Lung (tissue), 12 donors: Measurements from ENCODE around the gene AKAP11. TPM values are rescaled to one million over a fixed set of nuclear protein-coding genes. Genes with fewer than 3 reads are reported as not detected.

Experiments
- ATAC-seq: fragments of 200-7000 bp; cut with Tn5 transposase; one replicate; pipeline ENCODE4 v1.9.1; 2020; ENCODE audit warnings: moderate number of reproducible peaks; ENCODE audit not compliant: insufficient read depth, low FRiP score
- DNase-seq, 3 donors: peaks; one replicate each; pipeline ENCODE4 v3.0.0-alpha.2; 2013 to 2017
- H3K27ac ChIP-seq, 2 donors: one replicate each; pipeline ENCODE4 v1.5.1; 2013; ENCODE audit warnings: mild to moderate bottlenecking in 2 of 2, moderate library complexity in 2 of 2, control low read depth in 1 of 2, inconsistent platforms in 1 of 2, low read depth in 1 of 2, low read length in 1 of 2
- H3K27me3 ChIP-seq, 3 donors: one replicate each; pipeline ENCODE4 v1.5.1; 2013; ENCODE audit warnings: low read length in 2 of 3; ENCODE audit not compliant: control insufficient read depth in 3 of 3, insufficient read depth in 3 of 3
- H3K36me3 ChIP-seq, 4 donors: one replicate each; pipeline ENCODE4 v1.5.1; 2013; ENCODE audit warnings: low read length in 4 of 4, mild to moderate bottlenecking in 1 of 4, moderate library complexity in 1 of 4; ENCODE audit not compliant: control insufficient read depth in 4 of 4, insufficient read depth in 4 of 4
- H3K4me1 ChIP-seq, 5 donors: one replicate each; pipeline ENCODE4 v1.5.1; 2013; ENCODE audit warnings: low read length in 5 of 5, mild to moderate bottlenecking in 2 of 5, moderate library complexity in 1 of 5; ENCODE audit not compliant: control insufficient read depth in 5 of 5, insufficient read depth in 5 of 5
- H3K4me3 ChIP-seq: one replicate; pipeline ENCODE4 v1.5.1; 2013; ENCODE audit warnings: mild to moderate bottlenecking, control low read depth, moderate library complexity
- H3K9ac ChIP-seq, 2 donors: one replicate each; pipeline ENCODE4 v1.5.1; 2013; ENCODE audit warnings: low read length in 2 of 2, control low read depth in 1 of 2; ENCODE audit not compliant: insufficient read depth in 1 of 2
- H3K9me3 ChIP-seq, 4 donors: one replicate each; pipeline ENCODE4 v1.5.1; 2013; ENCODE audit warnings: low read length in 3 of 4, mild to moderate bottlenecking in 1 of 4, moderate library complexity in 1 of 4; ENCODE audit not compliant: control insufficient read depth in 4 of 4, insufficient read depth in 3 of 4
- CTCF ChIP-seq: IDR thresholded peaks from 2 replicates; pipeline ENCODE4 v1.5.1; 2012; ENCODE audit warnings: mild to moderate bottlenecking; ENCODE audit errors: control extremely low read depth, extremely low read depth
- WGBS, 2 donors: extraction: QIAGEN DNeasy Blood & Tissue Kit; methylation state at CpG; one replicate each; pipeline ENCODE4 v1.1.7; 2013; 5-methylcytosine and 5-hydroxymethylcytosine counted together
- polyA plus RNA-seq, 2 donors: library from polyadenylated mRNA; stranded (reverse); fragments of 200-250 nt; gene quantifications; one replicate each; pipeline ENCODE4 v1.2.1, GENCODE V29; 2013
- total RNA-seq, 2 donors: library from RNA; depleted of rRNA in 1 of 2; stranded (reverse); fragments of >200 nt in 1 of 2; gene quantifications; one replicate each; pipeline ENCODE4 v1.2.1, GENCODE V29; 2014 to 2021
- donor health status: control.
- donor health status: control.
- donor health status: Bipolar disorder and iron deficiency.
- donor health status: healthy.
- donor health status: DM: yes; HTN: yes; CAD: no.

The AKAP11 gene
- total and polyA plus RNA-seq, 4 donors = 6.8 to 60.1 (median 16.0) TPM

DNA sequence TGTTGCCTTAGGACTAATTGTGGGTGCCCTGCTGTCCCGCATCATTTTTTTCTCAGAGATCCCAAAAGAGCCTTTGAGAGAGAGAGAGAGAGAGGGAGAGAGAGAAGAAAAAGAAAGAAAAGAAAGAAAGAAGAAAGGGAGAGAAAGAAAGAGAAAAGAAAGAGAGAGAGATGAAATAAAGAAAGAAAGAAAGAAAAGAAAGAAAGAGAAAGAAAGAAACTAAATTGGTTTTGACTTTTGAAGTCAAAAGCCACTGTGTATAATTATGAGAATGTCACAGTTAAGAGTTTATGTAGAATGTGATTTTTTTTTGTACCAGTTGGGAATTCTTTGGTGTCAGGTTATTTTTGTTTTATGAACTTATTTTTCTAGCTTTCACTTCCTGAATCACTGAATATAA is 43.4 kb upstream of the AKAP11 start:
- Histone ChIP-seq H3K9ac (no peak overlapping the region), H3K9me3 (no peaks in the 10 kb centered on the region), H3K36me3 (peaks cover 0 to 8% (median 4%) of the 10 kb centered on the region in 4 donors), H3K4me1 (peaks cover 0 to 20% (median 4%) of the 10 kb centered on the region in 5 donors), H3K27ac (no peak overlapping the region), H3K27me3 (no peaks in the 10 kb centered on the region), H3K4me3 (no peak overlapping the region)
- WGBS, 2 donors = 93 to 94% methylated on average over 1 of the region's 1 CpG
- TF ChIP-seq CTCF = no peak
- DNase-seq (no peak), ATAC-seq (no peak)

DNA sequence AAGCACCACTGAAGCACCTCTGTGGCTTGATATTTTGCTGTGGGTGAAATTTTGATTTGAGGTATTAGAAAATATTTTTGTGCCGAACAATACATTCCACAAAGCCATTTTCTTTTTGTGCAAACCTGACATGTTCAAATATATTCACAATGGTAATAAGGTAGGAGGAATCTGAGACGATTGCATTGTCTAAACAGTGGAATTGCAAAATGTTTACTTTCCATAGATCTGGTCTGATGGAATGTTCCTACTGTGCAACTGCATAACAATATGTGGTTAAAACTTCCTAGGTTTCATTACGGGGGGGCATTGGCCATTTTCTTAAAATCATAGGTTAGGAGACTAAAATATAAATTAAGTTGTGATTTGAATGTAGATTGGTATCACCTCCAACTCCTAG is 42.7 kb upstream of the AKAP11 start:
- TF ChIP-seq CTCF = no peak
- ATAC-seq (no peak), DNase-seq (no peak)
- WGBS, 2 donors = 59 to 77% methylated on average over 3 of the region's 3 CpGs
- no peaks in the 10 kb centered on the region for H3K27me3 ChIP-seq
- no peaks in the 10 kb centered on the region for H3K9me3 ChIP-seq
- H3K4me1 ChIP-seq = peaks cover 0 to 20% (median 4%) of the 10 kb centered on the region in 5 donors
- no peak overlapping the region for H3K9ac ChIP-seq
- peaks cover 0 to 8% (median 3%) of the 10 kb centered on the region in 4 donors for H3K36me3 ChIP-seq
- no peak overlapping the region for H3K27ac ChIP-seq
- H3K4me3 ChIP-seq = no peak overlapping the region

DNA sequence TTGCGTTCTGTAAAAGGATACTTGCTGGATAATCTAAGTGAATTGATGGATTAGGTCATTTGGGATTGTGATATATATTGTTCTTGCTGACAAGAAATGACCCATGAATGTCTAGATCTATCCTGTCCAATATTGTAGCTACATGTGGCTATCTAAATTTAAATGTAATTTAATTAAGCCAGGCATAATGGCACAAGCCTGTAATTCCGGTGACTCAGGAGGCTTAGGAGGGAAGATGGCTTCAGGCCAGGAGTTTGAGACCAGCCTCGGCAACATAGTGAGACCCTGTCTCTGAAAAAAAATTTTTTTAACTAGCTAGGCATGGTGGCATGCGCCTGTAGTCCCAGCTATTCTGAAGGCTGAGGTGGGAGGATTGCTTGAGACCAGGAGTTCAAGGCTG is 39.3 kb upstream of the AKAP11 start:
- ATAC-seq = no peak
- H3K27ac ChIP-seq = no peak overlapping the region
- WGBS, 2 donors = 96% methylated on average over 4 of the region's 4 CpGs

More for the DNA sequence above, 39.3 kb upstream of the AKAP11 start:
- no peak for DNase-seq
- Histone ChIP-seq H3K36me3 (peaks cover 0 to 5% (median 1%) of the 10 kb centered on the region in 4 donors), H3K9me3 (no peaks in the 10 kb centered on the region), H3K27me3 (no peaks in the 10 kb centered on the region), H3K9ac (no peak overlapping the region), H3K4me1 (peaks cover 0 to 19% (median 4%) of the 10 kb centered on the region in 5 donors), H3K4me3 (no peak overlapping the region)
- no peak for TF ChIP-seq CTCF
